Activated CD4-positive, alpha-beta T cell treated with anti-CD3 and anti-CD28 coated beads, Interleukin-2, amount 10 ng/mL, durations not matched to agents 24 days and 14 days (primary cell): Measurements from ENCODE around the gene CRYZL1. TPM values are rescaled to one million over a fixed set of nuclear protein-coding genes. Genes with fewer than 3 reads are reported as not detected.

Experiments used
- DNase-seq: peaks from one replicate; pipeline ENCODE4 v3.0.0; 2022
- H3K27ac Mint-ChIP-seq: one replicate; pipeline ENCODE4 v1.8.0; 2022; ENCODE audit warnings: mild to moderate bottlenecking, mixed read lengths
- H3K27me3 Mint-ChIP-seq: one replicate; pipeline ENCODE4 v1.8.0; 2022; ENCODE audit warnings: mixed read lengths
- H3K36me3 Mint-ChIP-seq: one replicate; pipeline ENCODE4 v1.8.0; 2022; ENCODE audit warnings: low read depth, mild to moderate bottlenecking, mixed read lengths
- H3K4me1 Mint-ChIP-seq: one replicate; pipeline ENCODE4 v1.8.0; 2021; ENCODE audit warnings: mixed read lengths
- H3K4me3 Mint-ChIP-seq: one replicate; pipeline ENCODE4 v1.8.0; 2022; ENCODE audit warnings: mild to moderate bottlenecking, moderate library complexity, mixed read lengths
- H3K9me3 Mint-ChIP-seq: one replicate; pipeline ENCODE4 v1.8.0; 2021; ENCODE audit warnings: mixed read lengths
- intact Hi-C: fragments of 100-400 bp; cut with micrococcal nuclease; formaldehyde crosslinking; loops from one replicate; pipeline ENCODE4 v1.15.1; 2023
- total RNA-seq: library from RNA; stranded (reverse); gene quantifications from 2 replicates; pipeline ENCODE4 v1.2.3, GENCODE V29; 2022

Gene CRYZL1
- total RNA-seq, 1 donor from 2014 or later = 34.8 TPM

DNA sequence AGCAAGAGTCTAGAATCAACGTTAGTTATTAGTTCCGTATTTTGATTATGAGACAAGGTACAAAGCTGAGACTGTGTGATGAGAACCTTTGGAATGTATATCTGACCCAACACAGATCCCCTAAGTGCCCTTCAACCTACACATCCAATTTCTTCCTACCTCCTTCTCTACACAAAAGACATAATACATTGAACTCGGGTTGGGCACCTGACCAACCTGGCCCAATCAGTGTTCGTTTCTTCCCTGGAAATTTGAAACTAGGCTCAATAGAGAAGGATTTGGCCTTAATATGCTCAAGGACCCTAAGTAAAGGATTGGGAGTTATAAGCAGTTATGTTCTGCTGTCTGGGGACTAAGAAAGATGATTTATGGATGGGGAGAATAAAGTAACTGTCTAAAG lies 12.9 kb upstream of the CRYZL1 start:
- Mint-ChIP-seq H3K36me3 (no peaks in the 10 kb centered on the region), H3K27me3 (peaks cover 18% of the 10 kb centered on the region), H3K4me1 (peaks cover 4% of the 10 kb centered on the region), H3K27ac (no peak overlapping the region), H3K4me3 (no peak overlapping the region), H3K9me3 (no peaks in the 10 kb centered on the region)
- intact Hi-C loops = no loop called here
- DNase-seq = no peak

DNA sequence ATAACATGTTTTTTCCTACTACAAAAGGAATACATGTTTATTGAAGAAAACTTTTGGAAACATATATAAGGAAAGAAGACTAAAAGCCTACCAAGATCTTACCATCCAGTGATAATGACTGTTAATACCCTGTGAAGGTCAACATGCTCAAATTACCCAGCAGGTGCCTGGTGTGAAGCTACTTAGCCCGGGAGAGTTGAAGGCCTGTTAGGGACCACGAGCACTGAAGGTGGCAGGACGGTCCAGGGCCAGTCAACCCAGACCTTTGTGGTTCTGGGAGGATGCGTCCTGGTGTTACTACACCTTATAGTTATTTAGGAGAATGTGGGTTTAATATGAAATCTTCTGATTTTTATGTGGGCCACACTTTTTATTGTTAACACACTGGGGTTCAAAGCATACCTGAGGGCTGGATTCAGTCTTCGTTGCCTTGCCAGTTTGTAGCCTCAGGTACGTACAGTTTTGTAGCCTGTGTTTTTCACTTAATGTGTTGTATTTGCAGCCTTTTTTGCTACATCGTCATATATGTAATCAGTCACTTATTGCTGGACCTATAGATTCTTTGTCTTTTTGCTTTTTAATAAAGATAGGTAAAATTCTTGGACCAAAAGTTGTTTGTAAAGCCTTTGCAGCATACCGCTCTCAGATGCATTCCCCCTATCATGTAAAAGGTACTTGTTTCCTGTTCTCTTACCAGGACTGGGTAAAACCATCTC lies 10.6 kb upstream of the CRYZL1 start:
- intact Hi-C loops = no loop called here
- Mint-ChIP-seq H3K4me3 (no peak overlapping the region), H3K36me3 (no peaks in the 10 kb centered on the region), H3K27me3 (peaks cover 29% of the 10 kb centered on the region), H3K4me1 (peaks cover under 1% of the 10 kb centered on the region), H3K9me3 (no peaks in the 10 kb centered on the region), H3K27ac (no peak overlapping the region)
- DNase-seq = no peak

DNA sequence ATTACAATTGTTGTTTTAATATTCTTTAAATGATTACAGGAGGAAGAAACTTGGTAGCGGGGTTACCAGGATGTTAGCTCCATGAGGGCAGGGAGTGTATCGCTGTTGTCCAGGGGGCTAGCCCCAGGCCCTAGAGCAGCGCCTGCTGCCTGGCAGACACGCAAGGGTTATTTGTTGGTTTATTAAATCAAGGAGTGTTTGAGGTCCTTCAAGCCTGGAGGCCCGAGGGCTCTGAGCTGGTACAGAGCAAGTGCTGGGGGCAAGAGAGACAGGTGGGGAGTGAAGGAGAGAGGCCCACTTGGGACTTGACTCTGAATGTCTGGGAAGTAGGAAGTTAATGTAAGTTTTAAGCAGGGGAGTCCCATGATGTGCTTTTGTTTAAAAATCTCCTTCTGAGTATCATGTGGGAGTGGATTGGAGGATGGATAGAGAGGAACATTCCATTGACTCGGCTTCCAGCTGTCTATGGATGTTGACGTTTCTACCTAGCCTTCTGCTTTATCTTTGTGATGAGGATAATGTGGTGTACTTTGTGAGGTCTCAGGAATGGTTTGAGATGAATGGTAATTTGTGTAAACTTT lies 9.5 kb upstream of the CRYZL1 start:
- Mint-ChIP-seq H3K27ac (no peak overlapping the region), H3K9me3 (no peaks in the 10 kb centered on the region), H3K36me3 (no peaks in the 10 kb centered on the region), H3K4me1 (no peaks in the 10 kb centered on the region), H3K4me3 (no peak overlapping the region), H3K27me3 (peaks cover 35% of the 10 kb centered on the region)
- intact Hi-C loops = no loop called here
- no peak for DNase-seq

DNA sequence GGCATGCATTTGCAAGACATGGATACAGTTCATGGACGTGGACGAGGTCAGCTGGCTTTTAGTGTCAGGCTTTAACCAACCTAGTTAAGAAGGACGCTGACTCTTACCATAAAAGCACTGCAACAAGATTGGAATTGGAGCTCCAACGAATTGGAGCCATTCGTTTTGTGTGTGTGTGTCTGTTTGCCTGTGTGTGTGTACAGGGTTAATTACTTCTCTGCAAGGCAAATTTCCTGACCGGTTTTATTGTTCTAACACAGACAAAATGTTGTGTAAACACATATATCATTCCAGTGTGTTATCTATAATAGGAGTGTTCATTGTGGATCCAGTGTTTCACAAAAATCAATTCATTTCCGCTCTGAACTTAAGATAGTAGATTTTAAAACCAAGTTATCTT lies 8.7 kb upstream of the CRYZL1 start:
- intact Hi-C loops = no loop called here
- H3K4me3 Mint-ChIP-seq = no peak overlapping the region

DNA sequence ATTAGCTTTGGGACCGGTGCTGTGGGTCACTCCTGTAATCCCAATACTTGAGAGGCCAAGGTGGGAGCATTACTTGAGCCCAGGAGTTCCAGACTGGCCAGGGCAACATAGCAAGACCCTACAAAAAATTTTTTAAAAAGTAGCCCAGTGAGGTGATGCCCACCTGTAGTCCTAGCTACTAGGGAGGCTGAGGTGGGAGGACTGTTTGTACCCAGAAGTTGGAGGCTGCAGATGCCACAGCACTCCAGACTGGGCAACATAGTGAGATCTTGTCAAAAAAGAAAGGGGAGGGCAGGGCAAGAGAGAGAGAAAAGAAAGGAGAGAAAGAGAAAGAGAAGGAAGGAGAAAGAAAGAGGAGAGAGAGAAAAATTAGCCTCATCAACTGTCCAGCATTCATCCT lies 7.0 kb upstream of the CRYZL1 start:
- H3K36me3 Mint-ChIP-seq = no peaks in the 10 kb centered on the region
- no peaks in the 10 kb centered on the region for H3K9me3 Mint-ChIP-seq
- H3K4me1 Mint-ChIP-seq = peaks cover 3% of the 10 kb centered on the region
- peaks cover 47% of the 10 kb centered on the region for H3K27me3 Mint-ChIP-seq
- DNase-seq = no peak
- H3K4me3 Mint-ChIP-seq = no peak overlapping the region
- intact Hi-C loops = no loop called here
- H3K27ac Mint-ChIP-seq = no peak overlapping the region

More for the DNA sequence above, 8.7 kb upstream of the CRYZL1 start:
- no peaks in the 10 kb centered on the region for H3K4me1 Mint-ChIP-seq
- no peak overlapping the region for H3K27ac Mint-ChIP-seq
- H3K9me3 Mint-ChIP-seq = no peaks in the 10 kb centered on the region
- DNase-seq = no peak
- peaks cover 33% of the 10 kb centered on the region for H3K27me3 Mint-ChIP-seq
- H3K36me3 Mint-ChIP-seq = no peaks in the 10 kb centered on the region

DNA sequence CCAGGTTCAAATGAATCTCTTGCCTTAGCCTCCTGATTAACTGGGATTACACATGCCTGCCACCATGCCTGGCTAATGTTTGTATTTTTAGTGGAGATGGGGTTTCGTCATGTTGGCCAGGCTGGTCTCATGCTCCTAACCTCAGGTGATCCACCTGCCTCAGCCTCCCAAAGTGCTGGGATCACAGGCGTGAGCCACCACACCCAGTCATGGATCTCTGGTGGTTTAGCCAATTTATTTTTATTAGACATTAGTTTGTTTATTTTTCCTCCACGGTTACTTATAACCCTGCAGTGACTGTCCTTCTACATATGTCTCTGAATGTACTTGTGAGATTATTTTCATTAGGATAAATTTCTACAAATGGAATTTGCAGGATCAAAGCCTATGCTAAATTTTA lies 6.0 kb upstream of the CRYZL1 start:
- Mint-ChIP-seq H3K27me3 (peaks cover 52% of the 10 kb centered on the region), H3K9me3 (no peaks in the 10 kb centered on the region), H3K4me1 (peaks cover 4% of the 10 kb centered on the region), H3K27ac (no peak overlapping the region), H3K4me3 (no peak overlapping the region), H3K36me3 (no peaks in the 10 kb centered on the region)
- intact Hi-C loops = no loop called here
- no peak for DNase-seq

DNA sequence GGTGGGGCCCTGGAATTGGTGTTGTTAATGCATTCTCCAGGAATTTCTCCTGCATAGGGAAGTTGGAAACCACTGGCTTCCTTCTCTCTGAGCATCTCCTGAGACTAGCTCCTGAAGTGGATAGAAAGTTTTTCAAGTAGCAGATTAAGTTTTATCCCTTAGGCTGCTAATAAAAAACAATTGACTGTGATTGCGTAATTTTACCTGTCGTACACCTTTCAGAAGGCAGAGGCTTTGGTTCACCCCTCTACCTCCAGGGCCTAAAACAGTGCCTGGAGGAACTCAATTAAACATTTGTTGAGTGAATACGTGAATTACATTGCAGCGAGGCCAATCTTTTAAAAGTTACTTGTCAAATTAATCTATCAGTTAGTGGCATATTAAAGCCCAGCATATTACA lies 4.2 kb upstream of the CRYZL1 start:
- H3K4me1 Mint-ChIP-seq = peaks cover 8% of the 10 kb centered on the region
- no peak overlapping the region for H3K27ac Mint-ChIP-seq
- H3K27me3 Mint-ChIP-seq = peaks cover 47% of the 10 kb centered on the region
- H3K36me3 Mint-ChIP-seq = peaks cover 2% of the 10 kb centered on the region
- H3K4me3 Mint-ChIP-seq = no peak overlapping the region
- no peak for DNase-seq
- no peaks in the 10 kb centered on the region for H3K9me3 Mint-ChIP-seq
- intact Hi-C loops = no loop called here

DNA sequence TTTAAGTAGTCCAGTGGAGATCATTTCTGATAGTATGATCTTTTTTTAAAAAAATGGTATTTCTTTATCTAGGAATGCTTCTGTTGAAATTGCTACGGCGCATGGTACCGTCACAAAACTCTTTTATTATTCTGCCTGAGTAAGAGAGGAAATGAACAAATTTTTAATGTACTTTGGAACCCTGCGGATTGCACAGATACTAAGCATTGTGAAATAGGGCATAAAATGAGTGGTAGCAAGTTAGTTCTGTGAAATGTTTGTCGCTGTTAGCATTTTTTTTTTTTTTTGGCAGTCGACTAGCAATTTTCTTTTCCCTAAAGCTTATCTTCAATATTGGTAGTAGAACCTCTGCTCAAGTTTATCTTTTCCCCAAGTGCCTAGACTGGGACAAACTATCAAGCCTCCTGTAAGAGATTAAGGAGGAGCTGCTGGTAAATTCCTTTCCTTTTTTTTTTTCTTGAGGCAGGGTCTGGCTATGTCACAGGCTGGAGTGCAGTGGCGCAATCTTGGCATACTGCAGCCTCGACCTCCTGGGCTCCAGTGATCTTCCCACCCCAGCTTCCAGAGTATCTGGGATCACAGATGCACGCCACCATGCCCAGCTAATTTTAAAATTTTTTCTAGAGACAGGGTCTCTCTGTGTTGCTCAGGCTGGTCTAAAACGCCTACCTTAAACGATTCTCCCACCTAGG lies 3.0 kb upstream of the CRYZL1 start:
- DNase-seq = no peak
- intact Hi-C loops = loop anchor here (5.0 kb wide), 1 partner anchor 262 kb away; no protein-coding TSS in a partner anchor
- no peak overlapping the region for H3K4me3 Mint-ChIP-seq
- H3K4me1 Mint-ChIP-seq = peaks cover 11% of the 10 kb centered on the region
- H3K27ac Mint-ChIP-seq = no peak overlapping the region
- H3K36me3 Mint-ChIP-seq = peaks cover 2% of the 10 kb centered on the region
- H3K27me3 Mint-ChIP-seq = peaks cover 43% of the 10 kb centered on the region
- H3K9me3 Mint-ChIP-seq = no peaks in the 10 kb centered on the region

DNA sequence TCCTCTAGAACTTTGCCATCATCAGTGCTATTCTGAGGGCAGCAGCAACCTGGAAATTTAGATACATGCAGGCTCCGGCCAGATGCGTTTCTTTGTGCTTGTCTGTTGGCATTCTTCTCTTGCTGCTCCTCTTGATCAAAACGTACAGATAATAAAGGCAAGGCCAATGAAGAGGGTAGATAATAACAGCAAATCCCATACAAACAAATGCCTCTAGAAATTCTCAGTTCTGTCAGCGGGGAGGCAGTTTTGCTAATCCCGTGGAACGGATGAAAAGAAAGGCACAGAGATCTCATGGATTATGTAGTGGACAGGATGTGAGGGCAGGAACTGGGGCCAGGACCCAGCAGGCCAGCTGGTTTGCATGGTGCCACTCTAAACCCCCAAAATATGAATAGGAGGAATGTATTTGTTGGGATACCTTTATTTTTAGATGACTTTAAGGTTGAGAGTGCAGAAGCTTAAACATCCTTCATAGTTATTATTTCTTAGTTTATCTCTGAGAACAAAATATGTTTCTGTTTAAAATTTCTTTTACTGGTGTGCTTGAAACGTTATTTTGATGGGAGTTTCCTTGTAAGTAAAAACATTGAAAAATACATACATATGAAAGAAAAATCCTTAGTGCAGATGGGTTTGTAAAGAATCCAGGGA lies 2.2 kb upstream of the CRYZL1 start:
- no peaks in the 10 kb centered on the region for H3K9me3 Mint-ChIP-seq
- peaks cover 38% of the 10 kb centered on the region for H3K27me3 Mint-ChIP-seq
- intact Hi-C loops = loop anchor here (2.0 to 5.0 kb wide), 3 partner anchors 261 to 971 kb away; partner anchors contain the start of gene RCAN1
- H3K36me3 Mint-ChIP-seq = peaks cover 2% of the 10 kb centered on the region
- H3K4me3 Mint-ChIP-seq = peak overlapping the region; percentile 84
- H3K4me1 Mint-ChIP-seq = peaks cover 11% of the 10 kb centered on the region
- H3K27ac Mint-ChIP-seq = no peak overlapping the region
- no peak for DNase-seq

DNA sequence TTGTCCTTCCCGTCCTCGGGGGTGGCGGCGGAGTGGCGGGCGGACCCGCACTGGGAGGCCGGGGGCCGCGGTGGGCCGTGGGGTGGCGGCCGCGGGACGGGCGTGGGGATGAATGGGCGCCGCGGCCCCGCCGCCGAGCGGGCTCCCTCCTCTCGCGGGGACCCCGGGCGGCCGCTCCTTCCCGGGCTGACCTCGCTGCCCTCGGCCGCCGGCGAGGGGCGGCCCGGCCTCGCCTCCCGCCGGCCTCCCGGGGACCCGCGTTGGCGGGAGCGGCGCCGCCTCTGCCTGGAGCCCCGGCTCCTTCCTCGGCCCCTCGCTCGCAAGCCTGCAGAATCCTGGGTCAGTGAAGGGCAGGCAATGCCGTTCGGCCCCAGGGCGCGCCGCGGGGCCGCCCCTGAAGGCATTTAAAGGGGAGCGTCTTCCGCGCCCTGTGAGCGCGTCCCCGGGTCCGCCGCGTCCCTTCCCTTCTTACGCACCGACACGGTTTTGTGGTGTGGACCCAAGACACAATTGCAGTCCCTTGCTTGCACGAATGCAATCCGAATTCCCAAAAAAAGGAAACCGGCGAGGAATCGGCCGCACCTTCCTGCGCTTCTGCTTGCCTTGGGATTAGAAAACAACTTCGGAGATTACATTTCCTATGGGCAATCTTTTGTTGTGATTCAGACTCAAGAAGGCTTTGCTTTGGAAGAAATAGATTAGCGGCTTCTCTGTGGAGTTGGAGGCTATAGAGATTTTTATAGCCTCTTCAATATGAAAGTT lies 1.5 kb upstream of the CRYZL1 start:
- intact Hi-C loops = loop anchor here (2.0 to 5.0 kb wide), 3 partner anchors 261 to 972 kb away; partner anchors contain the start of gene RCAN1
- Mint-ChIP-seq H3K27me3 (peaks cover 36% of the 10 kb centered on the region), H3K4me1 (peaks cover 13% of the 10 kb centered on the region), H3K36me3 (peaks cover 2% of the 10 kb centered on the region), H3K27ac (no peak overlapping the region), H3K4me3 (peak overlapping the region; percentile 84), H3K9me3 (no peaks in the 10 kb centered on the region)
- peak; percentile 74 for DNase-seq

DNA sequence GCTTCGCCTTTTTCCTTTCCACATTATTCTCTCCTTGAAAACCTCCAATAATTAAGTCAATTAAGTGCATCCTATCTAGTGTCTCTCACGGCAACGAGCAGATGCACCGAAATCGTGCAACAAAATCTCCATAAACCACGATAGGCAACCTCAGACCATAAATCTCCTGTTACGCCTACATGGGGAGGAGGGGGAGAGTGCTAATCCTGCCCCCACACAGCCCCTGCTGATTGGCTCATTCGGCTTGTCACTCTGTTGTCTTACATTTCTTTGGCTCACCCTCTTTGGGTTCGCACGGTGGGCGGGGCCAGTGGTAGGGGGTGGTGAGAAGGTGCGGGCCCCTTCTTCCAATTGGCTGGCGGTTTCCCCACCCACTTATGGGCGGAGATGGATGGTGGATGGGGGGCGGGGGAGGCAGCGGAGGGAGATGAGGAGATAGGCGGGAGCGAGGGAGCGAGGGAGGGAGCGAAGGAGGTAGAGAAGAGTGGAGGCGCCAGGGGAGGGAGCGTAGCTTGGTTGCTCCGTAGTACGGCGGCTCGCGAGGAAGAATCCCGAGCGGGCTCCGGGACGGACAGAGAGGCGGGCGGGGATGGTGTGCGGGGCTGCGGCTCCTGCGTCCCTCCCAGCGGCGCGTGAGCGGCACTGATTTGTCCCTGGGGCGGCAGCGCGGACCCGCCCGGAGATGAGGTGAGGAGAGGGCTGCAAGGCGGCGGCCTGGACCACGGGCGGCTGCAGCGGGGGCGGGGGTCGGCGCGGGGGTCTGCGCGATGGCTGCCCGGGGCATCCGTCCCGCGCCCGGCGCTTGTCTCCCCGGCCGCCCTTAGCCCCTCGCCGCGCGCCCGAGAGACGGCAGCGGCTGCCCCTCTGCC lies 720 bp upstream of the CRYZL1 start, which contains the start of gene ITSN1:
TSS of gene ITSN1 (plus strand) at position 475 of the 869 bp plus-strand sequence. CDS start 76,328 bp downstream, outside the sequence.
- Mint-ChIP-seq H3K36me3 (peaks cover 4% of the 10 kb centered on the region), H3K27ac (peak within 1 kb of the TSS; percentile 94), H3K27me3 (peaks cover 29% of the 10 kb centered on the region), H3K4me1 (peaks cover 15% of the 10 kb centered on the region), H3K4me3 (peak within 1 kb of the TSS; percentile 88), H3K9me3 (no peaks in the 10 kb centered on the region)
- DNase-seq = peak; percentile 100
- intact Hi-C loops = loop anchor here (2.0 to 5.0 kb wide), 3 partner anchors 260 to 973 kb away; partner anchors contain the start of gene RCAN1

DNA sequence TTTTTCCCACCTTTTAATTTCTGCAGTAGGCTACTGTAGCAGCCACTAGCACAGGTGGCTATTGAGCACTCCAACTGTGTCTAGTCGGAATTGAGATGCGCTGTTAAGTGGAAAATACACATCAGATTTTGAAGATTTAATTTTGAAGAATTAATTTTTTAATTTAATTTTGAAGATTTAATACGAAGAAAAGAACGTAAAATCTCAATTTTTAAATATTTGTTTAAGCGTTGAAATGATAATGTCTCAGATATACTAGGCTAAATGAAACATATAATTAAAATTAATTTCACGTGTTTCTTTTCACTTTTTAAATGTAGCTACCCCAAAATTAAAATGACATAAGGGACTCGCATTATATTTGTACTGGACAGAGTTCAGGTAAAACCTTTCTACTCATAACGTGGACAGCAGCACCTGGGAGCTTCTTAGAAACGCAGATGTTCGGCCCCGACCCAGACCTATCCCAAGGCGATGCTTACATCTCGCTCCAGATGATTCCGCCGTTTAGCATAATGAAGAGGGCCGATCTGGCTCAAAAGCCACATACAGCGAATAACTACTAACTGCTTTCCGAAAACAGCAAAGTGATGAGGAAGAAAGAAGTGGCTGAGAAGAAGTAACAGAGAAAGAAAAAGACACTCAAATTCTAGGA lies 717 bp downstream of the CRYZL1 start:
- H3K4me3 Mint-ChIP-seq = peak overlapping the region; percentile 88
- intact Hi-C loops = loop anchor here (1.0 to 5.0 kb wide), 6 partner anchors 53 to 274 kb away; partner anchors contain the start of genes ATP5PO, DNAJC28, DONSON and SON
- H3K27ac Mint-ChIP-seq = peak overlapping the region; percentile 94
- H3K27me3 Mint-ChIP-seq = peaks cover 24% of the 10 kb centered on the region
- peaks cover 20% of the 10 kb centered on the region for H3K4me1 Mint-ChIP-seq
- DNase-seq = no peak
- peaks cover 6% of the 10 kb centered on the region for H3K36me3 Mint-ChIP-seq
- no peaks in the 10 kb centered on the region for H3K9me3 Mint-ChIP-seq
